ENCODE measurements around the gene YWHAG.
"Not testable (repeated sequence)": the region's sequence is repeated elsewhere in the genome, so short reads cannot be mapped to it uniquely, and the experiment has no call there.

Gene YWHAG

DNA sequence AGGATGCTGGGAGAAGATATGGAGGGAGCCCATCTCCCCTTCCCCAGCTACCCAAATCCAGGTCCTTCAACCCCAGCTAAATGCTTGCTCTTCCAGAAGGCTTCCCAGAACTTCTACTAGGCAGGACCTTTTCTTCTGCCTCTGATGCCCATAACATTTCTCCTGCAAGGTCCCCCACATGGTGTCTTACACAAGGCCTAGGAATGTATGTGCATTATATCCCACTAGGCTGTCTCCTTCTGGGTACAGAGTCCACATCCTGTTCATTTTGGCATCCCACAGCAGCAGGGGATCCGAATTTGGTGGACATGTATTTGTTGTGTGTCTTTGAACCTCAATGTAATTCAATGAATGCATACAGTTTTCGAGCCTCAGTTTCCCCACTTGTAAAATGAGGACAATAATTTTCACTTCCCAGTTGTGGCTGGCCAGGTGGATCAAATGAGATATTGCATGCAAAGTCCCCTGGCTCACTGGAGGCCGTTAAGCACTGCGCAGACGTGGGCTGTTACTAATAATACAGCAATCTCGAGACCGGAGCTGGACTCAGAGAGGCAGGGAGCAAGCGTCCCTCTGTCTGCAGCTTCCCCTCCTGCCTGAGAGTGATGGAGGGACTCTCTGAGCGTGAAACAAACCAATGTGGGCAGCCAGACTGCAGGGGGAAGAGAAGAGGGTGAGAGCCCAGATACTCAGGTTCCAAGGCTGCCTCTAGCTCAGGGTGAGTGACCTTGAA lies 18.6 kb upstream of the YWHAG start:
- no peak for DNase-seq (ENCODE audit: low spot score)

DNA sequence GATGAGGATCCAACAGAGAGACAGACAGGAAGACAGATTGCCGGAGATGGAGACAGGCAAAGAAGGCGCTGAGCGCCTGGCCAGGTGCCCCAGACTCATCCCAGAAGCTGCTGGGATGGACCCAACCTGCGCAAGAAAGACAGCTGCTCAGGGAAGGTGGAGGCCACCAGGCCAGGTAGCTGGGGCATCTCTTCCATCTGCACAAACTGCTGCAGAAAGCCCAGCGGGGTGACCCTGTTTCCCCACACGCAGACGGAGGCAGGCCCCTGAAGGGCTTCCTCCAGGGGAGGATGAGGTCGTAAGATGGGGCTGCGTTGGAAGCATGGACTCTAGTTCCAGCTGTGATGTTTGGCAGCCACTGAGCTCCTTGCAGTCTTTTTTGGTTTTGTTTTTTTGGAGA lies 16.5 kb upstream of the YWHAG start:
- DNase-seq (ENCODE audit: low spot score) = no peak

DNA sequence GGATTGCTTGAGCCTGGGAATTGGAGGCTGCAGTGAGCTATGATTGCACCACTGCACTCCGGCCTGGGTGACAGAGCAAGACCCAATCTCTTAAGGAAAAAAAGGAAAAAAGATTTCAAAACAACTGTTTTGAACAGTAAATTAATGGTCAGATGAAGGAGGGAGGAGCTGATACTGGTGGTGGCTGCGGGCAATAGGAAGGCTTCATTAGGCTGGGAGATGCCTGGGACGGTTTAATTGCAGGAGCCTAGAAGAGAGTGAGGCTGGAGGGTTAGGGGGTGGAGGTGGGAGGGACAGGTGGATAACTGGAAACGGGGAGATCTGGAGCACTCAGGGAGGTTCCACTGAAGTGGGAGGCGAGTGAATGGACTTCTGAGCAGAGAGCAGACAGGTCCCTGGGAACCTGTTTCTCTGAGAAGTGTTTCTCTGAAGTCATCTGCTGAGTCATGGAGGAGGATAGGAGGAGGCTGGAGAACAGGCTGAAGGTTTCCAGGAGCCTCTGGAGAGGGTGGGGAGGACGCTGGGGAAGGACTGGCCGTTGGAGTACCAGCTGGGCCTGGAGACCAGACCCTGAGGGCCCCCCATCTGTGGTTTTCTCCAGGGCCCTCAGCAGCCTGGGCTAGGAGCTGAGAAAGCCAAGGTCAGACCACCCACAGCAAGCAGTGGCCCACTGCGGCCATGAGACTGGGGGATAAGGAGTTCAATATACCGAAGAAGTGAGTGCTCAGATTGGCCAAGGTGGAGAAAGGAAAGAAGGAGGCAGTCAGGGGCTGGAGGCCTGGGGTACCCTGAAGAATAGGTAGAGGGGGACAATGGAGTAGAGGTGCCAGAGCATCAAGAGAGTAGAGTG lies 14.4 kb upstream of the YWHAG start:
- DNase-seq (ENCODE audit: low spot score) = peak; percentile 52

GRCh38 chr7:76371396-76371795 lies 12.6 kb upstream of the YWHAG start:
- DNase-seq (ENCODE audit: low spot score) = no peak

DNA sequence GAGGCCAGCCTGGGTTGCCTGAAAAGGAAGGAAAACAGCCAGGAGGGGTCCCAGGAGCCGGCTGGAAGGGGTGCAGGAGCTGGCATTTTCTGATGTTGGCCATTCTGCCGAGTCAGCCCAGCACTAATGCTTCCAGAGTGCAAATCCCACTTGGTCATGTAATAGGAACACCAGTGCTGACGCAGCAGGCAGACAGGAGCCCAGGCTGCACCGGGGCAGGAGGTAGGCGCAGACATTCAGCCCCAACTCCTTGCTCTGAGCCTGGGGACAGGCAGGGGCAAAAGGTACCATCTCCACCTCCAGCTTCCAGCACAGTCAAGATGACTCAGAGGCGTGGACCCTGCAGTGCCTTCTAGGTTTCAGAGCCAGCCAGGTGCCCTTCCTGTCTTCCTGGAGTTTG lies 10.2 kb upstream of the YWHAG start:
- DNase-seq (ENCODE audit: low spot score) = no peak

DNA sequence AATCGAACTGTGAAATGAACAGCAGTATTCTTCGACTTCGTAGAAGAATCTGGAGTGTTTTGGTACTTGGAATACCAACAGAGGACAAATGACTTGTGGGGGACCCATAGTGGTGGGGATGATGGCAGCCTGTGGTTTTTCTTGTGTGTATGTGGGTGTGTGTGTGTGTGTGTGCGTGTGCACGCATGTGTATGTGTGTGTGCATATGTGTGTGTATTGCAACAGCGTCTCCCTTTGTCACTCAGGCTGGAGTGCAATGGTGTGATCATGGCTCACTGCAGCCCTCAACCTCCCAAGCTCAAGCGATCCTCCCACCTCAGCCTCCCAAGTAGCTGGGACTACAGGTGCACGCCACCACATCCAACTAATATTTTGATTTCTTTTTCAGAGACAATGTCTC lies 9.4 kb upstream of the YWHAG start:
- DNase-seq (ENCODE audit: low spot score) = no peak

- DNase-seq (ENCODE audit: low spot score) = no peak
Observed at GRCh38 chr7:76364198-76364584, 5.4 kb upstream of the YWHAG start.

- DNase-seq (ENCODE audit: low spot score) = not testable (repeated sequence)
Observed at GRCh38 chr7:76363754-76364153, 5.0 kb upstream of the YWHAG start.

DNA sequence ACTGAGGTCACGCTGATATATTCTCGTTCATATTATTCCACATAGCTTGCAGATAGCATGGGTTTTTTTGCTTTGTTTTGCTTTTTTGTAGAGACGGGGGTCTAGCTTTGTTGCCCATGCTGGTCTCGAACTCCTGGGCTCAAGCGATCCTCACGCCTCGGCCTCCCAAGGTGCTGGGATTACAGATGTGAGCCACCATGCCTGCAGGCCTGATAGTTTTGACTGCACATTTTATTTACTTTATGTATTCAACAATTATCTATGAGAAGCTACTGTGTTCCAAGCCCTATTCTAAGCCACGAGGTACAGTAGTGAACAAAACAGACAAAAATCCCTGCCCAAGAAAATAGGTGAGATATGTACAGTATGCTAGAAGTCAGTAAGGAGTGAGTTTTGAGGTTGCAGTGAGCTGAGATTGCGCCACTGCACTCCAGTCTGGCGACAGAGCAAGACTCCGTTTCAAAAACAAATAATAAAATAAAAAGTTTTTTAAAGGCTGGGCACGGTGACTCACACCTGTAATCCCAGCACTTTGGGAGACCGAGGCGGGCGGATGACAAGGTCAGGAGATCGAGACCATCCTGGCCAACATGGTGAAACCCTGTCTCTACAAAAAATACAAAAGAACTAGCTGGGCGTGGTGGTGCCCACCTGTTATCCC lies 1.3 kb upstream of the YWHAG start:
- no peak for DNase-seq (ENCODE audit: low spot score)

GRCh38 chr7:76359111-76359977 lies 553 bp upstream of the YWHAG start:
- peak; percentile 100 for DNase-seq (ENCODE audit: low spot score)

DNA sequence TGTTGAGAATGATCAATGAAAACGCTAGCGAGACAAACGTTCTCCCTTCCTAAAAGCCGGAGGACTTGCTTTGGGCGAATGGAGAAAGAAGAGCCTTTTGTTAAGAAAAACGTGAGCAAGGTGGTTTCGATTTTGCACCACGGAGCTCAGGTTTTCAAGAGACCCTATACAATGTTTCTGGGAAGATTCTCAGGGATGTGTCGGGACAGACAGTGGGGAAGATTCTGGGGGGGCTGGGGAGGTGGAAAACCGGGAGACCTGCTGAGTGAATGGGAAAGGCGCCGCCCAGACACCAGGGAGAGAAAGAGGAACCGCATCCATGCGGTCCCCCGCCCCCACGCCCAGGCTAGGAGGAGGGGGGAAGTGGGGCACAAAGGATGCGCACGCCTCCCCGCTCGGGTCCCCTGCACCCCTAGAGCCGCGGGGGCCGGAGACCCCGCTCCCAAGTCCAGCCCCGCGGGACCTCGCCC lies 745 bp downstream of the YWHAG start:
- DNase-seq (ENCODE audit: low spot score) = peak; percentile 58

DNA sequence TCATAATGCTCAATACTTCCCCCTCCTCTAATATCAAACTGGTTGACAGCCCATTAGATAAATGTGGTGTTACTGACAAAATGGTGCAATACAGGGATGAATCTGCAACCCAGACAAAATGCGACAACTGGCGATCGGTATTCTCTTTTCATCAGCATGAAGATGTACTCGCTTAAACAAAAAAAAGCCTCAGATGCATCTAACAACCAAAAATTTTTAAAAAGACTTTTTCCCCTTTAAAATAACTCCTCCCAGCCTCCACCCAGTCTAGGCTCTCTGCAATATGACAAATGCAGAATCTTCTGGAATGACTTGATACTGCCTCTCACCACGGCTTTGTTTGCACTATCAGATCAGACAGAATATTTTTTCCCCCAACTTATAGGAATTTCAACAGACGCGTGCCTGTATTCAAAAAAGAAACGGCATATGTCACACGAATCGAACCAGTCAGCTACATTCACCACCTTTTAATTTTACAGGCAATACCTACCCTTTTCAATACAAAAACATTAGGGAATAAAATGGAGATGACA lies 1.2 kb downstream of the YWHAG start:
- no peak for DNase-seq (ENCODE audit: low spot score)

DNA sequence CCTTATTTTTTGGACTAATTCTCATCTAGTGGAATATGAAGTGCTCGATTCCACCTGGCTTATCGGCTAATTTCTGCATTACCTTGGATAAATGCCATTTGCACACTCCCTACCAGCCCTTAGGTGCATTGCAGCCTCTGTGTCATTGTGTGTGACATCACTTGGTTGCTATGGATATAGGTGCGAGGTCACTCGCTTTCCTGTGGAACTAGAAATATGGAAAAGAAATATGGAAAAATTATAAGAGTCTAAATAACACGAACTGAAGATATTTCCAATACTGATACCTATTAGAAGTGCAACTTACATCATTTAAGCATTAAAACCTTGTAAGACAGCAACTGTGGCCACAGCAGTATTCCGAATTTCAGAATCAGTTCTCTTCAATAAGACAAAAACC lies 2.0 kb downstream of the YWHAG start:
- DNase-seq (ENCODE audit: low spot score) = peak; percentile 54

GRCh38 chr7:76356115-76356514 lies 2.7 kb downstream of the YWHAG start:
- no peak for DNase-seq (ENCODE audit: low spot score)

- DNase-seq (ENCODE audit: low spot score) = no peak
Observed at GRCh38 chr7:76354981-76355730, 3.6 kb downstream of the YWHAG start.

DNA sequence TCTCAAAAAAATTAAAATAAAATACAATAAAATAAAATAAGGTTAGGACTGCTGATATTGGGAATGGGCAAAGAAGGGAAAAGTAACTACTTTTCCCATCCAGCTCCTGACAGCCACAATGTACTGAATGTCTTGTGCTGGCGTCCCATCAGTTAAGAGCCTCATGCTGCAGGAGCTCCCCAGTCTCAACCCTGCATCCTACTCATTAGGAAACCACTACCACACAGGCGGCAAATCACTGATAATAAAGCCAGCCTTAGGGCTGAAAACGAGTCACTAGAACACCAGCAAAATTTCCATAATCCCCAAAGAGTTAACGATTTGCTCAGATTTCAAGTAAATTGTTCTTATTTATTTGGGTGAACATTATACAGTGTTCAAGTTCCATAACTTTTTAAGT lies 4.3 kb downstream of the YWHAG start:
- no peak for DNase-seq (ENCODE audit: low spot score)

DNA sequence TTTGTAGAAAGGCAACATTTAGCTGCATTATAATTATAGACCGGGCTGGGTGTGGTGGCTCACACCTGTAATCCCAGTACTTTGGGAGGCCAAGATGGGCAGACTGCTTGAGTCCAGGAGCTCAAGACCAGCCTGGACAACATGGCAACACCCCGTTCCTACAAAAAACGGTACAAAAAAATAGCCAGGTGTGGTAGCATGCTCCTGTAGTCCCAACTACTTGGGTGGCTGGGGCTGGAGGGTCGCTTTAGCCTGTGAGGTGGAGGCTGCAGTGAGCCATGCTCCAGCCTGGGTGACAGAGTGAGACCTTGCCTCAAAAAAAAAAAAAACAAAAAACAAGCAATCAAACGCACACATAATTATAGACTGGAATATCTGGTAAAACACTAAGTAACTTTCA lies 5.0 kb downstream of the YWHAG start:
- no peak for DNase-seq (ENCODE audit: low spot score)

DNA sequence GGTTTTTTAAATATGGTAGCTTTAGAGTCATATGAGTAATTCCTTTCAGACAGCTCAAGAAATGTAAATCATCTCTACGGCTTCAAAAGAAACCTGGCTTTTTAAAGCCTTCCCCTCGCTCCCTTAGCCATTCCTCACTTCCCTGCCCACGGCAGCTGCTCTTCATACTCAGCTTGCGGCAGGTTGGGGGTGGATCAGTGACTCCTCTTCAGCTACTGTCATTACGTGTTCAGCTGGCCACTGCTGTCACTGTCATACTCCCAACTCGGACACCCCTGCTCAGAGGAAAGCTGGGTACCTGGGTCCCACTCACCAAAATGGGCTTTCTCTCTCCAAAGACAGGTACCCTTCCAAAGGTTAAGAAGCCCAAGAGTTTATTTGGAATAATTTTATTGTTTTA lies 6.6 kb downstream of the YWHAG start:
- no peak for DNase-seq (ENCODE audit: low spot score)

- DNase-seq (ENCODE audit: low spot score) = no peak
Observed at GRCh38 chr7:76351372-76351771, 7.4 kb downstream of the YWHAG start.

DNA sequence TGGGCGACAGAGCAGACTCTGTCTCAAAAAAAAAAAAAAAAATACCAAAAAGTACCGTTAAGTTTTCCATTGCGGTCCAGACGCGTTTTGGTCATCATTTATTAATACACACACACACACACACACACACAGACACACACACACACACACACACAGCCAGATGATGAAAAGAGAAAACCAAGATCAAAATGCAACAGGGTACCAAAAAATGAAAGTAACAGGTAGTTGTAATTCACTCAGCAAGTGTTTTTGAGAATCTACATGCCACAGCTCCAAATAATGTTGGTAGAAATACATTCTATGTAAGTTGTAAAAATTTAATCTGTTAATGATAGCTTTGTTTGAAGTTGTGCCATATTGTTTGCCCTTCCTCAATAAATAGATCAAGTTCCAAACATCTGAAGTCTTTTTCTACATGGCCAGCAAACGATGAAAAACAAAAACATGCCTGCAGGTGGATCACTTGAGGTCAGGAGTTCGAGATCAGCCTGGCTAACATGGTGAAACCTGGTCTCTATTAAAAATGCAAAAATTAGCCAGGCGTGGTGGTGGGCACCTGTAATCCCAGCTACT lies 9.4 kb downstream of the YWHAG start:
- no peak for DNase-seq (ENCODE audit: low spot score)

DNA sequence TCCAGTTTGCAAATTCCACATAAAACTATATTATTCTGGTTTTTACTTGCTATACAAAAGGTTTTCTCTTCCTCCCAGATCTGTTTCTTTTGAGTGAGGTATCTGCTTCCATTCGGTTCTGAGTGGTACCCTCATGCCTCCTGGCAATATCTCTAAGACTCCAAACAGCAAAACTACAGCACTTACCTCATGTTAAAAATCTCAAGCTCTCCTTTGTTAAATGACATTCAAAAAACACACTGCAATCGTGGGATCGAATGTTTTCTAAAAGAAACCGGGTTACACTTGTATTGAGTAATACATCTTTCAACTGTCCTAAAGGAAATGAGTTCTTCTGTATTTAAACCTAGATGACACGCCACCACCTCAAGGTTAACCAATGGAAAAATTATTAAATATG lies 11.1 kb downstream of the YWHAG start:
- DNase-seq (ENCODE audit: low spot score) = no peak
